GM12891 (cell line): ENCODE data around the gene TAF4.

ENCODE experiments used
- DNase-seq: peaks from one replicate; pipeline ENCODE4 v3.0.0; 2011; ENCODE audit warnings: low spot score; ENCODE audit not compliant: insufficient read length
- FAIRE-seq: peaks from 2 replicates; lab custom pipeline; 2011; peaks lifted over from hg19 to GRCh38; lab: Jason Lieb, UNC
- PAX5 ChIP-seq: IDR thresholded peaks from 2 replicates; pipeline ENCODE4 v1.6.1; 2011; ENCODE audit warnings: low read length, moderate library complexity, mild to moderate bottlenecking; ENCODE audit not compliant: insufficient read depth, severe bottlenecking
- POLR2A ChIP-seq: IDR thresholded peaks from 2 replicates; pipeline ENCODE4 v1.6.1; 2011; ENCODE audit warnings: low read depth, low read length, control low read depth
- POLR2AphosphoS5 ChIP-seq: IDR thresholded peaks from 2 replicates; pipeline ENCODE4 v1.6.1; 2011; ENCODE audit warnings: low read depth, low read length, control low read depth
- POU2F2 ChIP-seq: IDR thresholded peaks from 2 replicates; pipeline ENCODE4 v1.6.1; 2011; ENCODE audit warnings: low read depth, mild to moderate bottlenecking, control low read depth, low read length, moderate library complexity
- SPI1 ChIP-seq: IDR thresholded peaks from 2 replicates; pipeline ENCODE4 v1.6.1; 2011; ENCODE audit warnings: low read depth, low read length, control low read depth
- TAF1 ChIP-seq: IDR thresholded peaks from 2 replicates; pipeline ENCODE4 v1.6.1; 2011; ENCODE audit warnings: low read depth, low read length, control low read depth

TAF4 gene

GRCh38 chr20:61968932-61969331 lies 96.7 kb downstream of the TAF4 start:
- FAIRE-seq (no peak), DNase-seq (no peak)
- TF ChIP-seq TAF1: no peak
- no peak for TF ChIP-seq SPI1
- no peak for TF ChIP-seq POLR2A
- TF ChIP-seq POU2F2: no peak
- no peak for TF ChIP-seq POLR2AphosphoS5
- TF ChIP-seq PAX5: no peak

DNA sequence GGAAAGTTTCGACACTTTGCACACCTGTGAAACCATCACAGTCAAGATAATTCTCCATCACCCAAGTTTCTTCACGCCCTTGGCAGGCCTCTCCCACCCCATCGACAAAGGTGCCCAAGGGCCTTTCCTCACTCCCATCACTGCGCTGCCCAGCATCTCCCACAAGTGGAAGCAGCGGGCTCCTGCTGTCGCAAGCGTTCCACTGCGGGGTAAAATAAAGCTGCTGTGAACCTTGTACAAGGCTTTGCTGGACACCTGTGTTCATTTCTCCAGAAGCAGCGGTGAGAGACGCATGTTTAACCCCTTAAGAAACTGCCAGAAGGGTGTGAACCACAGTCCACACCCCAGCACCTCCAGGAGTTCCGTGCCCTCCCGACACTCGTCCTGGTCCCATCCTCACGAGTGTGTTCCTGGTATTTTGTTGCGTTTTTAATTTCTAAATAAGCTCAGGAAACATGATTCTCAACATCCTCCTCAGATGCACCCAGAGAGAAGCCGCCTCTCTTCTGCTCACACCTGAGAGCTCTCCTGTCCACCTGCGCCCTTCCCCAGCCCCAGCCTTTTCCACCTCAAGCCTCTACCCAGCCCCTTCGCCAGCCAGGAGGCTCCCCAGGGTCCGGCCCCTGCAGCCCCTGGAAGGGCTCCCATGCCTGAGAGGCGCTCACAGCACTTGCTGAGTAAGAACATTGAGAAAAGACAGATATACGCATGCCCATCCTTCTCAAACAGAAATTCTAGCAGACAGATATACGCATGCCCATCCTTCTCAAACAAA lies 97.5 kb downstream of the TAF4 start:
- TF ChIP-seq SPI1 (no peak), POU2F2 (no peak), PAX5 (no peak), POLR2A (no peak), POLR2AphosphoS5 (no peak), TAF1 (no peak)
- DNase-seq (no peak), FAIRE-seq (no peak)

DNA sequence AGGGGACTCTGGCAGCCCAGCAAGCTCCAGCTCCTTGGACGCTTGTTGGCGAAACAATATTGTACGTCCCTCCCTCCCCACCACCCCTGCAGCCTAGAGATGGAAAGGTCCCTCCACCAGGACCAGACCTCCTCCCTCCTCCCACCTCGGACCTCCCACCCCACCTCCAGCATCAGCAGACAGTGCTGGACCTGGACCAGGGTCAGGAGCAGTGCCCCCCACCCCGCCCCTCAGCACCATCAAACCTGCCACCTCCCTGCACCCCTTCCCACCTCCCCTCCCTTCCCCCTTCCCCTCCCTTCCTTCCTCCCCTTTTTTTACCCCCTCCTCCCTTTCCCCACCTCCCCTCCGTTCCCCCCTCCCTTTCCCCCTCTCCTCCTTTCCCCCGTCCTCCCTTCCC lies 98.4 kb downstream of the TAF4 start:
- TF ChIP-seq POLR2AphosphoS5 (no peak), POLR2A (no peak), POU2F2 (no peak), TAF1 (no peak), PAX5 (no peak), SPI1 (no peak)
- FAIRE-seq: no peak

DNA sequence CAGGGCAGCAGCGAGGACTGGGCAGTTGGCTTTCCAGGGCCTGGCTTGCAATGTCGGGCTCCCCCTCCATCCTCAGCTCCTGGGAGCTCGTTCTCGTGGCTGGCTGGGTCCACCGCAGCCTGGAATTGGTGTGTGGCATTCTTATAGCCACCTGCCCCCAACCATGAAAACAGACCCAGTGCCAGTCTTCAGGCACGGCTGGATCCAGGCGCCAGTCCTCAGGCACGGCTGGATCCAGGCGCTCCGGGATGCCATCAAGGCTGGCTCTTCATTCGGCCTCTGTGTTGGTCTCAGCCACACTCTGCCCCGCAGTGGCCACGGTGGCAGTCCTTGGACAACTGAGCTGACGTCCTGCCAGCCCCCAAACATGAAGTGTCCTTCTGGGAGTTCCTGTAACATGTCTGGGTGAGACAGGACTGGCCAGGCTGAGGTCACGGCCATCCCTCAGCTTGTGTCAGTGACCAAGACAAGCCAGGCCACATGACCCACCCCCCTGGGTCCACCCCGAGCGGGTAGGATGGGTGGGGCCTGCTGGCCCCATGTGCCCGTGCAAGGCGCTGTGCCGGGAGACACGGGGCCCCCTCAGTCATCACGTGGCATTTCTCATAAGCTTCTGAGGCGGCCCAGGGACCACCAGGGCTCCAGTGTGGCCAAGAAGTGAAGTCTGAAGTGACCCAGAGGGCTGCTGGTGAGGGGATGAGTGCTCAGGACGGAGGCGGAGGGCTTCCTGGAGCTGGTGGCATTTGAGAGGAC lies 99.0 kb downstream of the TAF4 start:
- TF ChIP-seq SPI1: no peak
- TF ChIP-seq POU2F2: no peak
- TF ChIP-seq POLR2A: no peak
- no peak for TF ChIP-seq POLR2AphosphoS5
- TF ChIP-seq TAF1: no peak
- no peak for TF ChIP-seq PAX5
- DNase-seq: no peak
- FAIRE-seq: no peak

More for the DNA sequence above, 98.4 kb downstream of the TAF4 start:
- DNase-seq: no peak

DNA sequence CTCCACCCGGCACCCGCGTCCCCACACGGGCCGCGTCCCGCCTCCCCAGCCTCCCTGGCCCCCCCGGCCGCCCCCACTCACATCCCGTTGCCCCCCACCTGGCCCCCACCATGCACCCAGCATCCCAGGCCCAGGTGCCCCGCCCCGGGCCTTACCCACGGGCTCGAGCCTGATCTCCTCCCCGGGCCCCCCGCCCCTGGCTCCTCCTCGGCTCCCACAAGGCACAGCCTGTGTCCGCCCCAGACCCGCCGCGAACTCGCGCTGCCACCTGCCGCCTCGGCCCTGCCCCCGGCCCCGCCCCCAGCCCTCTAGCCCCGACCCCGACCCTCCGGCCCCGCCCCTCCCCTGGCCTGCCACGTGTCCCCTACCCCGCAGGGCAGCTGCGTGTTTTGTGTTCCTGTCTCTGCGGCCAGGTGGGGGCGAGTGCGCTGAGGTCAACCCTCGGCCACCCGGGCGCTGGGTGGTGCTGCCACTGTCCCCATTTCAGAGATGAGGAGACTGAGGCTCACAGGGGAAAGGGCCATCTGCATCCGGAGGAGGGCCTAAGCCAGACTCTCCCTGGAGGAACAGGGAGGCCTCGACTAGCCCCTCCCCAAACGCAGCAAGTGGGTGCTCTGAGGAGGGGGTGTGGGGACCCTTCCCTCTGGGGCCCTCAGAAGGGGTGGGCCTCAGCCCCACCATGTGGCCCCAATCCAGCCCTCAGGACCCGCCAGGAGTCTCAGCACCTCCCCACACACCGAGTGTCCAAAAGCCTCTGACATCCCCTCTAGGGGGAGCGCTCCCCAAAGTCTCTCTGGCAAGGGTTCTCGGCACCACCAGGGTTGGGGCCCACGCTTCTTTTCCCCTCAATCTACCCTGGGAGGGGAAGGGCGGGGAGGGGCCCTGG lies 99.8 kb downstream of the TAF4 start:
- DNase-seq (no peak), FAIRE-seq (no peak)
- TF ChIP-seq TAF1 (no peak), PAX5 (no peak), SPI1 (no peak), POU2F2 (no peak), POLR2AphosphoS5 (no peak), POLR2A (no peak)

- TF ChIP-seq TAF1: no peak
- no peak for TF ChIP-seq SPI1
- no peak for TF ChIP-seq POLR2AphosphoS5
- no peak for TF ChIP-seq POU2F2
- no peak for TF ChIP-seq PAX5
- TF ChIP-seq POLR2A: no peak
These were observed 100.7 kb downstream of the TAF4 start for GRCh38 chr20:61964675-61965605.

GRCh38 chr20:61963885-61964674 lies 101.6 kb downstream of the TAF4 start:
- FAIRE-seq: no peak
- TF ChIP-seq PAX5: no peak
- no peak for TF ChIP-seq TAF1
- TF ChIP-seq POLR2AphosphoS5: no peak
- TF ChIP-seq POLR2A: no peak
- TF ChIP-seq POU2F2: no peak
- TF ChIP-seq SPI1: no peak
- DNase-seq: no peak

More at GRCh38 chr20:61964675-61965605, 100.7 kb downstream of the TAF4 start:
- DNase-seq (no peak), FAIRE-seq (no peak)
